ENCODE measurements around the gene AMZ1. TPM values are rescaled to one million over a fixed set of nuclear protein-coding genes. Genes with fewer than 3 reads are reported as not detected.

Gene AMZ1
- total RNA-seq, 1 experiment from 2014 or later = 0.74 TPM

- Histone ChIP-seq H4K8ac (replicated peaks; ENCODE audit: insufficient read length, low read depth, low read length) (no peak overlapping the region), H2BK5ac (ENCODE audit: insufficient read length, low read length) (no peak overlapping the region), H2BK20ac (ENCODE audit: low read depth, low read length, poor library complexity, severe bottlenecking) (no peak overlapping the region), H3K23me2 (ENCODE audit: insufficient read length, low read depth, low read length, poor library complexity, severe bottlenecking) (no peaks in the 10 kb centered on the region), H3K14ac (ENCODE audit: insufficient read depth, low read length) (no peak overlapping the region), H2BK15ac (ENCODE audit: low read depth, low read length) (no peak overlapping the region), H2AK5ac (ENCODE audit: insufficient read length, low read length) (no peak overlapping the region), H2AFZ (ENCODE audit: low read length) (no peak overlapping the region), H3K27me3 (ENCODE audit: insufficient read depth, low read length) (no peaks in the 10 kb centered on the region), H3K79me1 (ENCODE audit: insufficient read depth, low read depth, low read length, poor library complexity, severe bottlenecking) (no peaks in the 10 kb centered on the region), H3K79me2 (ENCODE audit: insufficient read depth, low read length) (no peaks in the 10 kb centered on the region), H3K23ac (ENCODE audit: insufficient read length, low read depth, low read length) (no peak overlapping the region), H4K91ac (ENCODE audit: insufficient read length, low read depth, low read length) (no peak overlapping the region), H3K18ac (ENCODE audit: insufficient read length, low read depth, low read length) (no peak overlapping the region), H3K4me1 (ENCODE audit: insufficient read depth, low read length) (no peaks in the 10 kb centered on the region), H3K9me3 (ENCODE audit: control insufficient read depth, low read depth, low read length) (no peaks in the 10 kb centered on the region), H3T11ph (ENCODE audit: low read length) (no peak overlapping the region), H4K5ac (ENCODE audit: insufficient read length, low read depth, low read length) (no peak overlapping the region), H4K20me1 (ENCODE audit: control insufficient read depth, insufficient read depth, insufficient read length) (no peaks in the 10 kb centered on the region), H3K56ac (ENCODE audit: insufficient read length, low read depth, low read length) (no peak overlapping the region), H3K9ac (ENCODE audit: extremely low read depth, insufficient read length, low read length) (no peak overlapping the region), H3K4me2 (ENCODE audit: insufficient read depth, insufficient read length, low read length) (no peak overlapping the region), H3K27ac (ENCODE audit: insufficient read length, low read depth, low read length) (no peak overlapping the region), H2BK12ac (ENCODE audit: insufficient read length, low read depth, low read length) (no peak overlapping the region), H2BK120ac (ENCODE audit: low read depth, low read length, poor library complexity, severe bottlenecking) (no peak overlapping the region), H3K4ac (ENCODE audit: low read depth, low read length) (no peak overlapping the region)
- H3K36me3 Mint-ChIP-seq (ENCODE audit: insufficient read depth in 1 of 3, low read depth in 3 of 3) = peaks cover 19 to 52% (median 51%) of the 10 kb centered on the region in 3 experiments
- no peak for DNase-seq
- no peak overlapping the region for H3K4me3 Mint-ChIP-seq
- peak overlapping the region in 2 of 3 experiments; percentile 34 to 65; a peak in 3 of 7 replicates for H3K27ac Mint-ChIP-seq
- no CpG with 5 or more reads among the region's 22 CpGs for WGBS (ENCODE audit: extremely low coverage, insufficient read length, low lambda C conversion rate)
- peaks cover 3 to 12% of the 10 kb centered on the region in 2 experiments; a peak in 3 of 4 replicates for H3K4me1 Mint-ChIP-seq
- no peaks in the 10 kb centered on the region for H3K27me3 Mint-ChIP-seq (ENCODE audit: low read depth)
- no peaks in the 10 kb centered on the region; a peak in 1 of 5 replicates for H3K9me3 Mint-ChIP-seq
- TF ChIP-seq, protein P1, sequence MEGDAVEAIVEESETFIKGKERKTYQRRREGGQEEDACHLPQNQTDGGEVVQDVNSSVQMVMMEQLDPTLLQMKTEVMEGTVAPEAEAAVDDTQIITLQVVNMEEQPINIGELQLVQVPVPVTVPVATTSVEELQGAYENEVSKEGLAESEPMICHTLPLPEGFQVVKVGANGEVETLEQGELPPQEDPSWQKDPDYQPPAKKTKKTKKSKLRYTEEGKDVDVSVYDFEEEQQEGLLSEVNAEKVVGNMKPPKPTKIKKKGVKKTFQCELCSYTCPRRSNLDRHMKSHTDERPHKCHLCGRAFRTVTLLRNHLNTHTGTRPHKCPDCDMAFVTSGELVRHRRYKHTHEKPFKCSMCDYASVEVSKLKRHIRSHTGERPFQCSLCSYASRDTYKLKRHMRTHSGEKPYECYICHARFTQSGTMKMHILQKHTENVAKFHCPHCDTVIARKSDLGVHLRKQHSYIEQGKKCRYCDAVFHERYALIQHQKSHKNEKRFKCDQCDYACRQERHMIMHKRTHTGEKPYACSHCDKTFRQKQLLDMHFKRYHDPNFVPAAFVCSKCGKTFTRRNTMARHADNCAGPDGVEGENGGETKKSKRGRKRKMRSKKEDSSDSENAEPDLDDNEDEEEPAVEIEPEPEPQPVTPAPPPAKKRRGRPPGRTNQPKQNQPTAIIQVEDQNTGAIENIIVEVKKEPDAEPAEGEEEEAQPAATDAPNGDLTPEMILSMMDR (conservative IDR thresholded peaks at IDR 0.05) = no peak
These were observed 27.6 kb downstream of the AMZ1 start for GRCh38 chr7:2715341-2716231.

Measured in H9 (cell line).